HEK293 (cell line): ENCODE data around the gene MAPRE3.

ENCODE experiments used
- CTCF ChIA-PET: fragments of 350-600 bp; formaldehyde crosslinking; extraction: SDS; loops from one replicate; lab custom pipeline; 2021; ENCODE audit warnings: antibody characterized with exemption; lab: Yijun Ruan, JAX
- POLR2A ChIA-PET: fragments of 300-600 bp; formaldehyde crosslinking; extraction: SDS; loops from one replicate; lab custom pipeline; 2020; ENCODE audit warnings: antibody characterized with exemption, inconsistent platforms; lab: Yijun Ruan, JAX
- H3K27ac ChIP-seq: fragments of 200-500 bp; sonication (Bioruptor generic); 2 replicates; pipeline ENCODE4 v1.5.1; 2014; ENCODE audit warnings: low read depth, low read length, control low read depth, inconsistent platforms; ENCODE audit errors: extremely low read depth
- H3K36me3 ChIP-seq, 2 experiments: fragments of 200-500 bp in 1 of 2; sonication (Bioruptor generic) in 1 of 2; 1 replicate in 1 of 2; 2 replicates in 1 of 2; pipeline ENCODE4 v1.5.1; 2014 to 2017; ENCODE audit warnings: inconsistent platforms in 2 of 2, low read length in 2 of 2; ENCODE audit not compliant: control insufficient read depth in 2 of 2, insufficient read depth in 1 of 2
- H3K4me1 ChIP-seq: fragments of 200-500 bp; sonication (Bioruptor generic); 2 replicates; pipeline ENCODE4 v1.5.1; 2014; ENCODE audit warnings: mild to moderate bottlenecking, low read length, inconsistent platforms; ENCODE audit not compliant: control insufficient read depth, insufficient read depth
- H3K4me3 ChIP-seq: 2 replicates; pipeline ENCODE4 v1.5.1; 2011; ENCODE audit warnings: low read depth, mild to moderate bottlenecking, control low read depth, low read length, moderate library complexity
- H3K9me3 ChIP-seq: fragments of 200-500 bp; sonication (Bioruptor generic); 2 replicates; pipeline ENCODE4 v1.5.1; 2014; ENCODE audit warnings: low read depth, low read length, inconsistent platforms; ENCODE audit not compliant: control insufficient read depth, insufficient read depth
- ELK4 ChIP-seq: IDR thresholded peaks from 2 replicates; pipeline ENCODE4 v1.6.1; 2011; ENCODE audit warnings: mild to moderate bottlenecking, low read depth, low read length, borderline replicate concordance
- GFI1B ChIP-seq: fragments of 450-650 bp; formaldehyde crosslinking; IDR thresholded peaks from 2 replicates; pipeline ENCODE4 v1.5.1; 2016; ENCODE audit warnings: missing biosample characterization, missing genetic modification characterization
- GLI2 ChIP-seq: fragments of 450-650 bp; formaldehyde crosslinking; IDR thresholded peaks from 2 replicates; pipeline ENCODE4; 2017; ENCODE audit warnings: missing biosample characterization, missing genetic modification characterization, low read depth, borderline replicate concordance
- MYNN ChIP-seq: fragments of 450-650 bp; formaldehyde crosslinking; IDR thresholded peaks from 2 replicates; pipeline ENCODE4 v1.5.1; 2016; ENCODE audit warnings: missing biosample characterization, missing genetic modification characterization, borderline replicate concordance
- SP2 ChIP-seq: fragments of 450-650 bp; formaldehyde crosslinking; IDR thresholded peaks from 2 replicates; pipeline ENCODE4 v1.5.1; 2016; ENCODE audit warnings: missing biosample characterization, missing genetic modification characterization
- SP7 ChIP-seq: fragments of 450-650 bp; formaldehyde crosslinking; IDR thresholded peaks from 2 replicates; pipeline ENCODE4 v1.5.1; 2016; ENCODE audit warnings: missing biosample characterization, missing genetic modification characterization
- ZBTB11 ChIP-seq: fragments of 450-650 bp; formaldehyde crosslinking; conservative IDR thresholded peaks from 2 replicates; pipeline ENCODE4 v1.5.1; 2016; ENCODE audit warnings: low read depth, missing biosample characterization, missing genetic modification characterization
- ZBTB17 ChIP-seq: fragments of 450-650 bp; formaldehyde crosslinking; IDR thresholded peaks from 2 replicates; pipeline ENCODE4 v1.5.1; 2016; ENCODE audit warnings: missing biosample characterization, missing genetic modification characterization
- ZBTB20 ChIP-seq: fragments of 450-650 bp; formaldehyde crosslinking; IDR thresholded peaks from 2 replicates; pipeline ENCODE4 v1.5.1; 2016; ENCODE audit warnings: missing biosample characterization, missing genetic modification characterization
- ZBTB21 ChIP-seq: fragments of 450-650 bp; formaldehyde crosslinking; IDR thresholded peaks from 2 replicates; pipeline ENCODE4 v1.5.1; 2017; ENCODE audit warnings: missing biosample characterization, missing genetic modification characterization
- ZBTB49 ChIP-seq: fragments of 450-650 bp; formaldehyde crosslinking; IDR thresholded peaks from 2 replicates; pipeline ENCODE4 v1.5.1; 2016; ENCODE audit warnings: missing biosample characterization, missing genetic modification characterization, low read depth
- ZBTB6 ChIP-seq: fragments of 450-650 bp; formaldehyde crosslinking; IDR thresholded peaks from 2 replicates; pipeline ENCODE4 v1.5.1; 2017; ENCODE audit warnings: missing biosample characterization, missing genetic modification characterization
- ZBTB7A ChIP-seq: fragments of 450-650 bp; formaldehyde crosslinking; IDR thresholded peaks from 2 replicates; pipeline ENCODE4 v1.5.1; 2016; ENCODE audit warnings: low read depth, missing biosample characterization, missing genetic modification characterization
- ZEB2 ChIP-seq: fragments of 450-650 bp; formaldehyde crosslinking; IDR thresholded peaks from 2 replicates; pipeline ENCODE4 v1.5.1; 2016; ENCODE audit warnings: missing biosample characterization, missing genetic modification characterization
- ZFP41 ChIP-seq: fragments of 450-650 bp; formaldehyde crosslinking; IDR thresholded peaks from 2 replicates; pipeline ENCODE4 v1.5.1; 2016; ENCODE audit warnings: missing biosample characterization, missing genetic modification characterization, borderline replicate concordance
- ZFP69B ChIP-seq: fragments of 450-650 bp; formaldehyde crosslinking; IDR thresholded peaks from 2 replicates; pipeline ENCODE4 v1.5.1; 2016; ENCODE audit warnings: missing biosample characterization, missing genetic modification characterization
- ZNF155 ChIP-seq: fragments of 450-650 bp; formaldehyde crosslinking; IDR thresholded peaks from 2 replicates; pipeline ENCODE4 v1.5.1; 2016; ENCODE audit warnings: missing biosample characterization, missing genetic modification characterization
- ZNF184 ChIP-seq: fragments of 450-650 bp; IDR thresholded peaks from 2 replicates; pipeline ENCODE4 v1.5.1; 2018; ENCODE audit warnings: missing biosample characterization, mild to moderate bottlenecking, missing genetic modification characterization
- ZNF274 ChIP-seq, 2 experiments: fragments of 200-500 bp in 1 of 2; fragments of 450-650 bp in 1 of 2; sonication (Bioruptor generic) in 1 of 2; formaldehyde crosslinking in 1 of 2; IDR thresholded peaks; 2 replicates each; pipeline versions ENCODE4 v1.5.1 to v1.6.1; 2014 to 2016; ENCODE audit warnings: borderline replicate concordance in 1 of 2, inconsistent platforms in 1 of 2, low read length in 1 of 2, missing biosample characterization in 1 of 2, missing genetic modification characterization in 1 of 2
- ZNF366 ChIP-seq: fragments of 450-650 bp; formaldehyde crosslinking; conservative IDR thresholded peaks from 2 replicates; pipeline ENCODE4 v1.5.1; 2016; ENCODE audit warnings: missing biosample characterization, missing genetic modification characterization
- ZNF501 ChIP-seq: fragments of 450-650 bp; formaldehyde crosslinking; IDR thresholded peaks from 2 replicates; pipeline ENCODE4 v1.5.1; 2016; ENCODE audit warnings: missing biosample characterization, missing genetic modification characterization
- ZNF510 ChIP-seq: fragments of 450-650 bp; formaldehyde crosslinking; IDR thresholded peaks from 2 replicates; pipeline ENCODE4 v1.5.1; 2018; ENCODE audit warnings: mild to moderate bottlenecking, missing genetic modification characterization, missing biosample characterization; ENCODE audit not compliant: insufficient replicate concordance
- ZNF571 ChIP-seq: fragments of 450-650 bp; formaldehyde crosslinking; IDR thresholded peaks from 2 replicates; pipeline ENCODE4 v1.5.0; 2017; ENCODE audit warnings: missing biosample characterization, missing genetic modification characterization
- ZNF596 ChIP-seq: fragments of 450-650 bp; IDR thresholded peaks from 2 replicates; pipeline ENCODE4 v1.5.0; 2018; ENCODE audit warnings: missing biosample characterization, mild to moderate bottlenecking, missing genetic modification characterization, moderate library complexity
- ZNF701 ChIP-seq: fragments of 450-650 bp; formaldehyde crosslinking; IDR thresholded peaks from 2 replicates; pipeline ENCODE4 v1.5.1; 2016; ENCODE audit warnings: missing biosample characterization, missing genetic modification characterization
- ZNF785 ChIP-seq: fragments of 450-650 bp; formaldehyde crosslinking; IDR thresholded peaks from 2 replicates; pipeline ENCODE4 v1.5.1; 2016; ENCODE audit warnings: missing biosample characterization, missing genetic modification characterization
- ZSCAN5A ChIP-seq: fragments of 450-650 bp; formaldehyde crosslinking; IDR thresholded peaks from 2 replicates; pipeline ENCODE4 v1.5.1; 2016; ENCODE audit warnings: missing biosample characterization, missing genetic modification characterization

Gene MAPRE3

GRCh38 chr2:27050996-27051901 is 80.8 kb downstream of the MAPRE3 start, which contains the start of gene AGBL5:
TSS of gene AGBL5 (plus strand) at chr2:27051668. CDS start at chr2:27052959, 1,291 bp downstream.
- peak within 1 kb of the TSS; percentile 82 for H3K4me3 ChIP-seq
- ChIA-PET CTCF (interaction anchor here (0.5 to 2.0 kb wide), 9 partner anchors 17 to 252 kb away, joined by 3 to 7 read pairs (median 3); no protein-coding TSS in a partner anchor), POLR2A (interaction anchor here (0.6 to 3.7 kb wide), 29 partner anchors 8 to 578 kb away, joined by 3 to 61 read pairs (median 4); partner anchors contain the start of genes ATRAID, CCDC121, GPN1 and GTF3C2)
- H3K9me3 ChIP-seq, result no peaks in the 10 kb centered on the region
- H3K27ac ChIP-seq, result peak within 1 kb of the TSS; percentile 73
- H3K4me1 ChIP-seq, result peaks cover 4% of the 10 kb centered on the region
- H3K36me3 ChIP-seq, result peaks cover 10 to 36% of the 10 kb centered on the region in 2 experiments
- TF ChIP-seq ZSCAN5A (tag by site-specific recombination) (no peak), ZBTB6 (tag by site-specific recombination) (peak; percentile 41), ZBTB49 (tag by site-specific recombination) (no peak), ZNF155 (no peak), ZNF701 (tag by site-specific recombination) (no peak), ZNF510 (tag by site-specific recombination) (no peak), GLI2 (no peak), ZFP41 (tag by site-specific recombination) (no peak), ZBTB11 (tag by site-specific recombination) (peak; percentile 82), ZNF501 (tag by site-specific recombination) (peak; percentile 79; the same call in 1 of the 2 replicates), ZBTB20 (tag by site-specific recombination) (peak; percentile 69; the same call in 1 of the 2 replicates), SP2 (tag by site-specific recombination) (peak; percentile 84), ZBTB21 (tag by site-specific recombination) (no peak; the same call in none of the 2 replicates), ZNF596 (tag by site-specific recombination) (peak; percentile 45; the same call in 1 of the 2 replicates), ZNF274 (IDR thresholded peaks at IDR 0.05; ENCODE audit: low read length) (no peak), ZNF274 (tag by site-specific recombination; IDR thresholded peaks at IDR 0.05; ENCODE audit: borderline replicate concordance) (no peak), ZBTB17 (tag by site-specific recombination) (peak; percentile 67), ZEB2 (tag by site-specific recombination) (peak; percentile 96), ZNF571 (tag by site-specific recombination) (no peak), GFI1B (tag by site-specific recombination) (no peak), MYNN (tag by site-specific recombination) (no peak), ZNF785 (tag by site-specific recombination) (no peak; the same call in 1 of the 2 replicates), ZNF366 (no peak; the same call in 1 of the 2 replicates), ZNF184 (tag by site-specific recombination) (0 out of 2 replicates have a peak, but pooled peaks have one; percentile 39), ZFP69B (tag by site-specific recombination) (peak; percentile 45), ZBTB7A (0 out of 2 replicates have a peak, but pooled peaks have one; percentile 53), ELK4 (no peak), SP7 (tag by site-specific recombination) (peak; percentile 85)
